ENCODE data around the gene S1PR3. TPM values are rescaled to one million over a fixed set of nuclear protein-coding genes. Genes with fewer than 3 reads are reported as not detected.

S1PR3 gene
- total and polyA plus RNA-seq, 5 donors from 2014 or later: 0.08 TPM; not detected in 4

DNA sequence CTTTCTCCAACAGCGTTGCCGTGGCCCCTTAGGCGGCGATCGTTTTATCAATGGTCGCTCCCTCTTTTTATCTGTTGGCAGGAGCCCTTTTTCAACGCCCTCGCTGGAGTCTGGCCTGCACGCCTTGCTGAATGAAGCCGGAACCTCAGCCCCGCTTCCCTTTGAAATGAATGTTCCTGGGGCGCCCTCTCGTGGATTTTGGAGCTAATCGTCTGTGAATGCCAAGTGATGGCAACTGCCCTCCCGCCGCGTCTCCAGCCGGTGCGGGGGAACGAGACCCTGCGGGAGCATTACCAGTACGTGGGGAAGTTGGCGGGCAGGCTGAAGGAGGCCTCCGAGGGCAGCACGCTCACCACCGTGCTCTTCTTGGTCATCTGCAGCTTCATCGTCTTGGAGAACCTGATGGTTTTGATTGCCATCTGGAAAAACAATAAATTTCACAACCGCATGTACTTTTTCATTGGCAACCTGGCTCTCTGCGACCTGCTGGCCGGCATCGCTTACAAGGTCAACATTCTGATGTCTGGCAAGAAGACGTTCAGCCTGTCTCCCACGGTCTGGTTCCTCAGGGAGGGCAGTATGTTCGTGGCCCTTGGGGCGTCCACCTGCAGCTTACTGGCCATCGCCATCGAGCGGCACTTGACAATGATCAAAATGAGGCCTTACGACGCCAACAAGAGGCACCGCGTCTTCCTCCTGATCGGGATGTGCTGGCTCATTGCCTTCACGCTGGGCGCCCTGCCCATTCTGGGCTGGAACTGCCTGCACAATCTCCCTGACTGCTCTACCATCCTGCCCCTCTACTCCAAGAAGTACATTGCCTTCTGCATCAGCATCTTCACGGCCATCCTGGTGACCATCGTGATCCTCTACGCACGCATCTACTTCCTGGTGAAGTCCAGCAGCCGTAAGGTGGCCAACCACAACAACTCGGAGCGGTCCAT, 10.0 kb downstream of the S1PR3 start:
- H3K27me3 Mint-ChIP-seq: peaks cover 8% of the 10 kb centered on the region
- Histone ChIP-seq H3K9me3 (ENCODE audit: control insufficient read depth in 2 of 2, low read length in 2 of 2) (no peaks in the 10 kb centered on the region), H3K4me3 (ENCODE audit: low read depth, low read length) (no peak overlapping the region), H3K27ac (ENCODE audit: insufficient read depth, low read length, poor library complexity, severe bottlenecking) (no peak overlapping the region), H3K27me3 (ENCODE audit: control insufficient read depth, insufficient read depth, low read length) (peaks cover 2% of the 10 kb centered on the region), H3K36me3 (ENCODE audit: control insufficient read depth, insufficient read depth, low read length) (no peaks in the 10 kb centered on the region), H3K4me1 (ENCODE audit: control insufficient read depth, insufficient read depth, low read length, poor library complexity, severe bottlenecking) (no peaks in the 10 kb centered on the region)
- H3K27ac Mint-ChIP-seq: peak overlapping the region in 1 of 3 donors; percentile 47
- peak overlapping the region in 1 of 4 donors; percentile 31 for H3K4me3 Mint-ChIP-seq
- no peaks in the 10 kb centered on the region for H3K36me3 Mint-ChIP-seq
- peaks cover 0 to 10% (median under 1%) of the 10 kb centered on the region in 4 donors for H3K4me1 Mint-ChIP-seq
- no peaks in the 10 kb centered on the region for H3K9me3 Mint-ChIP-seq
- ATAC-seq (ENCODE audit: low read depth in 2 of 2) (no peak), DNase-seq (peak; percentile 43 to 71 (median 59))

DNA sequence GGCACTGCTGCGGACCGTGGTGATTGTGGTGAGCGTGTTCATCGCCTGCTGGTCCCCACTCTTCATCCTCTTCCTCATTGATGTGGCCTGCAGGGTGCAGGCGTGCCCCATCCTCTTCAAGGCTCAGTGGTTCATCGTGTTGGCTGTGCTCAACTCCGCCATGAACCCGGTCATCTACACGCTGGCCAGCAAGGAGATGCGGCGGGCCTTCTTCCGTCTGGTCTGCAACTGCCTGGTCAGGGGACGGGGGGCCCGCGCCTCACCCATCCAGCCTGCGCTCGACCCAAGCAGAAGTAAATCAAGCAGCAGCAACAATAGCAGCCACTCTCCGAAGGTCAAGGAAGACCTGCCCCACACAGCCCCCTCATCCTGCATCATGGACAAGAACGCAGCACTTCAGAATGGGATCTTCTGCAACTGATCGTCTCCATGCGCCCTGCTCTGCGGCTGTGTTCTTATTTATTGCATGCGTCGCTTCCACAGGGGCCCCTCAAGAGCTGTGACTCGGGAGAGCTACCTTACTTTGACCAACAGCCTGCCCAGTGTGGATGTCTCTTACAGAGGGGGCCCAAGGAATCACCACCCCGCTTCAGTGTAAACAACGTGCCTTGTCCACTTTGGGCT, 10.8 kb downstream of the S1PR3 start:
- no peak overlapping the region for H3K27ac Mint-ChIP-seq

DNA sequence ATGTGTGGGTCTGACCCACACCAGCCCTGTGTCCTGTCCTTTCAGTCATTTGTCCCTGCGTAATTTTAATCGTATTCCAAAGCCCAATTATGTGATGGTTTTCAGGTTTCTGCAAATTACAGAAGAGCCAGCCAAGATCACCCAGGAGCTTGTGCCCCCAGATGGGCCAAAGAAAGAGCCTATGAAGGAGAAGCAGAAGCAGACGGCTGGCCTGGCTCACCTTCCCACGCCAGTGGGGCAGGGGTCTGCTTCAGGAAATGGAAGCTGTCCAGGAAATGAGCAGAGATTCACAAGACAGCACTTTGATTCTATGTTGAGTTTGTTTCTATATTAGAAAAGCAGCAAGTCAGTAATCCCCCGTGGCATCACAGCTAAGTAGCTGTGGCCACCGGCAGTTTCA, 11.7 kb downstream of the S1PR3 start:
- DNase-seq: no peak
- H3K4me1 ChIP-seq (ENCODE audit: control insufficient read depth, insufficient read depth, low read length, poor library complexity, severe bottlenecking): no peaks in the 10 kb centered on the region
- H3K4me1 Mint-ChIP-seq: peaks cover 0 to 10% (median under 1%) of the 10 kb centered on the region in 4 donors
- no peaks in the 10 kb centered on the region for H3K36me3 ChIP-seq (ENCODE audit: control insufficient read depth, insufficient read depth, low read length)
- H3K4me3 Mint-ChIP-seq: no peak overlapping the region
- H3K27me3 ChIP-seq (ENCODE audit: control insufficient read depth, insufficient read depth, low read length): peaks cover 2% of the 10 kb centered on the region
- no peaks in the 10 kb centered on the region for H3K36me3 Mint-ChIP-seq
- no peak overlapping the region for H3K4me3 ChIP-seq (ENCODE audit: low read depth, low read length)
- ATAC-seq (ENCODE audit: low read depth in 2 of 2): no peak
- peaks cover 18% of the 10 kb centered on the region for H3K27me3 Mint-ChIP-seq
- no peaks in the 10 kb centered on the region for H3K9me3 ChIP-seq (ENCODE audit: control insufficient read depth in 2 of 2, low read length in 2 of 2)
- no peaks in the 10 kb centered on the region for H3K9me3 Mint-ChIP-seq
- no peak overlapping the region for H3K27ac Mint-ChIP-seq
- H3K27ac ChIP-seq (ENCODE audit: insufficient read depth, low read length, poor library complexity, severe bottlenecking): no peak overlapping the region

More for the DNA sequence above, 10.8 kb downstream of the S1PR3 start:
- Mint-ChIP-seq H3K4me3 (peak overlapping the region in 1 of 4 donors; percentile 31), H3K27me3 (peaks cover 10% of the 10 kb centered on the region), H3K9me3 (no peaks in the 10 kb centered on the region), H3K4me1 (peaks cover 0 to 10% (median under 1%) of the 10 kb centered on the region in 4 donors), H3K36me3 (no peaks in the 10 kb centered on the region)
- DNase-seq (no peak), ATAC-seq (ENCODE audit: low read depth in 2 of 2) (no peak)
- H3K9me3 ChIP-seq (ENCODE audit: control insufficient read depth in 2 of 2, low read length in 2 of 2): no peaks in the 10 kb centered on the region
- H3K27me3 ChIP-seq (ENCODE audit: control insufficient read depth, insufficient read depth, low read length): peaks cover 2% of the 10 kb centered on the region
- no peak overlapping the region for H3K4me3 ChIP-seq (ENCODE audit: low read depth, low read length)
- H3K36me3 ChIP-seq (ENCODE audit: control insufficient read depth, insufficient read depth, low read length): no peaks in the 10 kb centered on the region
- no peak overlapping the region for H3K27ac ChIP-seq (ENCODE audit: insufficient read depth, low read length, poor library complexity, severe bottlenecking)
- H3K4me1 ChIP-seq (ENCODE audit: control insufficient read depth, insufficient read depth, low read length, poor library complexity, severe bottlenecking): no peaks in the 10 kb centered on the region

DNA sequence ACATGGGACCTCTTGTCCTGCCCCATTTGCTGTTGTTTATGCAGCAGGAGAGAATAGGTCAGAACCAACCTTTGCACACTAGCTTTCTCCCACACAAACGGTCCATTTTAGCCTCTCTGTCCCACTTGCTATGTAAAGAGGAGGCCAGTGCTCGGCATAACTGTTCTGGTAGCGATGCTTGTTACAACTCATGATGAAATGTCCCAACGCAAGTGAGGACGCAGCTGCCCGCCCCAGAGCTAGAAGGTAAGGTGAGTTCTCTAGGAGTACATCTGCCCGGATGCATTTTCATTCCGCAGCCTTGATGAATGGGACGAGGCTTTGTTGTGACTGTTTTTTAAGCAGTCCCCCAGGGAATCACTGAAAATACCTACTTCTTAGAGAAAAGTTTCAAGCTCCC, 14.1 kb downstream of the S1PR3 start:
- no peak overlapping the region for H3K4me3 ChIP-seq (ENCODE audit: low read depth, low read length)
- DNase-seq: no peak
- Mint-ChIP-seq H3K4me1 (peaks cover 0 to 10% (median under 1%) of the 10 kb centered on the region in 4 donors), H3K36me3 (no peaks in the 10 kb centered on the region), H3K4me3 (no peak overlapping the region), H3K27me3 (peaks cover 18% of the 10 kb centered on the region), H3K9me3 (peaks cover 0 to 2% (median 0%) of the 10 kb centered on the region in 7 donors), H3K27ac (no peak overlapping the region)
- H3K27ac ChIP-seq (ENCODE audit: insufficient read depth, low read length, poor library complexity, severe bottlenecking): no peak overlapping the region
- no peaks in the 10 kb centered on the region for H3K36me3 ChIP-seq (ENCODE audit: control insufficient read depth, insufficient read depth, low read length)
- peaks cover 2% of the 10 kb centered on the region for H3K27me3 ChIP-seq (ENCODE audit: control insufficient read depth, insufficient read depth, low read length)
- ATAC-seq (ENCODE audit: low read depth in 2 of 2): no peak
- H3K4me1 ChIP-seq (ENCODE audit: control insufficient read depth, insufficient read depth, low read length, poor library complexity, severe bottlenecking): no peaks in the 10 kb centered on the region
- no peaks in the 10 kb centered on the region for H3K9me3 ChIP-seq (ENCODE audit: control insufficient read depth in 2 of 2, low read length in 2 of 2)

DNA sequence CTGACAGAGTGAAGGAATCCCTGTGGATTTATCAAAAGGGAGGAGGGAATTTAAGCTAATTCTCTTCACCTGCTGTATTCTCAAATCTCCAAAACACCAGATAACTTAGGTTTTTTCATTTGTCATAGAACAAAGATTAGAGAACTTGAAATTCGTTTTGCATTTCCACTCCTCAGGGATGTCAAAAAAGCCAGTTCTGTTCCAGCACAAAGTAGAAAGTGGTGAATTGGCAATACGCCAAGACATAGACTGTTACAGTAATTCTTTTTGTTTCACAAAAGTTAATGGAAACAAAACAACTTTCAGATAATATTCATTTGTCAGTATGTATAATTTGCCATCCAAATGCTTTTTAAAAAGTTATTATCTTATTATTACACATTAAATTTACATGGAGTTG, 15.0 kb downstream of the S1PR3 start:
- Mint-ChIP-seq H3K27ac (no peak overlapping the region), H3K9me3 (peaks cover 0 to 2% (median 0%) of the 10 kb centered on the region in 7 donors), H3K4me1 (peaks cover 0 to 5% (median under 1%) of the 10 kb centered on the region in 4 donors), H3K27me3 (peaks cover 18% of the 10 kb centered on the region), H3K4me3 (no peak overlapping the region), H3K36me3 (no peaks in the 10 kb centered on the region)
- H3K27ac ChIP-seq (ENCODE audit: insufficient read depth, low read length, poor library complexity, severe bottlenecking): no peak overlapping the region
- no peaks in the 10 kb centered on the region for H3K9me3 ChIP-seq (ENCODE audit: control insufficient read depth in 2 of 2, low read length in 2 of 2)
- no peaks in the 10 kb centered on the region for H3K4me1 ChIP-seq (ENCODE audit: control insufficient read depth, insufficient read depth, low read length, poor library complexity, severe bottlenecking)
- peaks cover 2% of the 10 kb centered on the region for H3K27me3 ChIP-seq (ENCODE audit: control insufficient read depth, insufficient read depth, low read length)
- DNase-seq (no peak), ATAC-seq (ENCODE audit: low read depth in 2 of 2) (no peak)
- H3K4me3 ChIP-seq (ENCODE audit: low read depth, low read length): no peak overlapping the region
- H3K36me3 ChIP-seq (ENCODE audit: control insufficient read depth, insufficient read depth, low read length): no peaks in the 10 kb centered on the region

DNA sequence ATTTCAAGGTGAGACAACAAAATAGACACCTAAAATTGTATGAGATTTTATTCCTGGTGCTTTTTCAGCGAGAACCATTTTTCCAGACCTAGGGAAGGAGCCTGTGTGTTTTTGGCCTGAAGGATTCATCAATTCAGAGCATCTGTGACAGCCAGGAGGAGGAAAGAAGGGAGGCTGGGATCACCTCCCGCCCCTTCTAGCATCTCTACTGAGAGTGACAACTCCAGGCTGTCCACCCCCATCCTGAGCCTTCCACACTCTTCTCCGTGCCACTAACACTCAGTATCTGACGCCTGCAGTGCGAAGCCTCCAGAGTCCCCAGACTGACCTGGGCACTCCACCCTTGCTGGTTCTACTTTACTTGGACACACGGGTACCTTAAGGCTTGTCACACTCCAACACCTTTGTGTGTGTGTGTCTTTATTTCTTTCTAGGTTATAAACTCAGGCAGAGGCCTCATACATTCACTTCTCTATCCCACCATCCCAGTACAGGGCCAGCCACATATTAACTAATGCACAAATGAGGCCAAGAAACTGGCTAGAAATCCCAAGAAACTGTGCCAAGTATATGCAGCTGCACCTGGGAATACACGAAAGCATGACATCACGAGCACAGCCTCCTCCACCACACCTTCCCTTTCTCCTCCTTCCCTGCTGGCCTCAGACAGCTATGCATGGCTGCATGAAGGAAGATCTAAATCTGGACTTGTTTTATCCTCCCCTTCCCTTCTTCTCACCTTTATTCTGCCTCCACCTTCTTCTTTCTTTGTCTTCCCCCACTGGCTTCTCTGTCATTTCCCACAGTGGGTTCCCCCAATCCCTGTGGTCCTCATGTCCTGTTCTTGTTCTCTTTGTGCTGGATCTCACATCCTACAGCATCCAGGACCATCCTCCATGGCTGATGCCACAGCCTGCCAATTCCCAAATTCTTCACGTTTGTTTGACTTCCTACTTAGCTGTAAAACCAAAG, 16.0 kb downstream of the S1PR3 start:
- no peak overlapping the region for H3K27ac Mint-ChIP-seq
- peaks cover 0 to 2% (median 0%) of the 10 kb centered on the region in 7 donors for H3K9me3 Mint-ChIP-seq
- peaks cover 14% of the 10 kb centered on the region for H3K27me3 Mint-ChIP-seq

DNA sequence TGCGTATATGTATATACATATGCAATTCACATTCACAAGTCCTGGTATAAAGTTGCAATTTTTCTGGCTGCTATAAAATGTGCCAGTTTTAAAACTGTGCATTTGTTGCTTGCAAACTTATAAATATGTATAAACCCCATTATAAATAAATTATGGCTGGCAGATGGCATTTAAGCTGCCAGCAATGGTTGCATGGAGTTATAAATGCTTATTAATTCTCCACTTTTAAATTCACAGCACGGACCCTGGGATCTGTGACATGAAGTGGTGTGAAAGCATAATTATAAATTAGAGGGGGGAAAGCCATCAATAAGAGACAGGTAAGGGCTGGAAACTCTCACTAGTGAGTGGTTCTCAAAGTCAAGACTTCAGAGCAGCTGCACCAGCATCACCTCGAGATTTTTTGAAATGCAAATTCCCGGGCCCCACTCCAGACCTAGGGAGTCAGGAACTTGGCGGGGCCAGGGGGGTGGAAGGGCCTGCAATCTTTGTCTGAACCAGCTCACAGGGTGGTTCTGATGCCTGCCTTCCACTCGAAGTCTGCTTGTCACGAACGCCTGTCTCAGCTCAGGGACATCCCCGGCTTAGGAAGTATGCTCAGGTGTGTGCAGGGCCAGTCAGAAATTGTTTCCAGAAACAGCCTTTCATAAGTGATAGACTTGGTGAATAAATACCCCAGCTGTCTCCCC, 16.9 kb downstream of the S1PR3 start:
- Histone ChIP-seq H3K27me3 (ENCODE audit: control insufficient read depth, insufficient read depth, low read length) (peaks cover 2% of the 10 kb centered on the region), H3K4me1 (ENCODE audit: control insufficient read depth, insufficient read depth, low read length, poor library complexity, severe bottlenecking) (no peaks in the 10 kb centered on the region), H3K36me3 (ENCODE audit: control insufficient read depth, insufficient read depth, low read length) (no peaks in the 10 kb centered on the region), H3K27ac (ENCODE audit: insufficient read depth, low read length, poor library complexity, severe bottlenecking) (no peak overlapping the region), H3K9me3 (ENCODE audit: control insufficient read depth in 2 of 2, low read length in 2 of 2) (no peaks in the 10 kb centered on the region), H3K4me3 (ENCODE audit: low read depth, low read length) (no peak overlapping the region)
- ATAC-seq (ENCODE audit: low read depth in 2 of 2) (no peak), DNase-seq (no peak)
- Mint-ChIP-seq H3K4me1 (no peaks in the 10 kb centered on the region), H3K4me3 (no peak overlapping the region), H3K36me3 (no peaks in the 10 kb centered on the region), H3K27me3 (peaks cover 10% of the 10 kb centered on the region), H3K27ac (no peak overlapping the region), H3K9me3 (peaks cover 0 to 2% (median 0%) of the 10 kb centered on the region in 7 donors)

More for the DNA sequence above, 16.0 kb downstream of the S1PR3 start:
- Histone ChIP-seq H3K36me3 (ENCODE audit: control insufficient read depth, insufficient read depth, low read length) (no peaks in the 10 kb centered on the region), H3K4me1 (ENCODE audit: control insufficient read depth, insufficient read depth, low read length, poor library complexity, severe bottlenecking) (no peaks in the 10 kb centered on the region), H3K27ac (ENCODE audit: insufficient read depth, low read length, poor library complexity, severe bottlenecking) (no peak overlapping the region), H3K27me3 (ENCODE audit: control insufficient read depth, insufficient read depth, low read length) (peaks cover 2% of the 10 kb centered on the region), H3K9me3 (ENCODE audit: control insufficient read depth in 2 of 2, low read length in 2 of 2) (no peaks in the 10 kb centered on the region), H3K4me3 (ENCODE audit: low read depth, low read length) (no peak overlapping the region)
- H3K4me3 Mint-ChIP-seq: no peak overlapping the region
- no peak for DNase-seq
- no peak for ATAC-seq (ENCODE audit: low read depth in 2 of 2)
- H3K36me3 Mint-ChIP-seq: no peaks in the 10 kb centered on the region
- no peaks in the 10 kb centered on the region for H3K4me1 Mint-ChIP-seq
